ENCODE results near the gene FGFR1OP2.

DNA sequence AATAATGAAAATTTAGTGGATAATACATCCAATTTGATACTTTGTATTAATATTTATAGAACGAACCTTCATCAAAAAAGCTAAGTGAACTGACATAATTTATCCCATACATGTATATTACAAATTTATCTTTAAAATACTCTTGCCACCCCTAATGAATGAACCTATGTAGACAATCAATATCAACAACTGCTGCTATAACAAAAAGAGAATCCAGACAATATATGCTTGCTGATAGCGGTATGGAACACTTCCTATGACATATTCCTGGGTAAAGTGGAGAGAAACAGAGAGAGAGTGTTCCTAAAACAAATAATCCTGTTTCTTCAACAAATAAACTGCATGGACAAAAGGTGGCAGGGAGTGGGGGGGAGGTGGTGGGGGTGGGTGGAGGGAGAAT is 44.6 kb downstream of the FGFR1OP2 start:
- TF ChIP-seq, protein P1, sequence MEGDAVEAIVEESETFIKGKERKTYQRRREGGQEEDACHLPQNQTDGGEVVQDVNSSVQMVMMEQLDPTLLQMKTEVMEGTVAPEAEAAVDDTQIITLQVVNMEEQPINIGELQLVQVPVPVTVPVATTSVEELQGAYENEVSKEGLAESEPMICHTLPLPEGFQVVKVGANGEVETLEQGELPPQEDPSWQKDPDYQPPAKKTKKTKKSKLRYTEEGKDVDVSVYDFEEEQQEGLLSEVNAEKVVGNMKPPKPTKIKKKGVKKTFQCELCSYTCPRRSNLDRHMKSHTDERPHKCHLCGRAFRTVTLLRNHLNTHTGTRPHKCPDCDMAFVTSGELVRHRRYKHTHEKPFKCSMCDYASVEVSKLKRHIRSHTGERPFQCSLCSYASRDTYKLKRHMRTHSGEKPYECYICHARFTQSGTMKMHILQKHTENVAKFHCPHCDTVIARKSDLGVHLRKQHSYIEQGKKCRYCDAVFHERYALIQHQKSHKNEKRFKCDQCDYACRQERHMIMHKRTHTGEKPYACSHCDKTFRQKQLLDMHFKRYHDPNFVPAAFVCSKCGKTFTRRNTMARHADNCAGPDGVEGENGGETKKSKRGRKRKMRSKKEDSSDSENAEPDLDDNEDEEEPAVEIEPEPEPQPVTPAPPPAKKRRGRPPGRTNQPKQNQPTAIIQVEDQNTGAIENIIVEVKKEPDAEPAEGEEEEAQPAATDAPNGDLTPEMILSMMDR (IDR thresholded peaks at IDR 0.05): no peak
- TF ChIP-seq POLR2A (IDR thresholded peaks at IDR 0.05): no peak

Data from body of pancreas (tissue), 4 donors.